ENCODE data around the gene HS6ST3.
A peak's percentile ranks its signal among the peaks of the same experiment; 100 is the strongest.

HS6ST3 gene

GRCh38 chr13:96199315-96199714 is 109.4 kb downstream of the HS6ST3 start:
- no peak for DNase-seq (ENCODE audit: low spot score)

GRCh38 chr13:96200810-96201209 is 110.9 kb downstream of the HS6ST3 start:
- DNase-seq (ENCODE audit: low spot score): no peak

DNA sequence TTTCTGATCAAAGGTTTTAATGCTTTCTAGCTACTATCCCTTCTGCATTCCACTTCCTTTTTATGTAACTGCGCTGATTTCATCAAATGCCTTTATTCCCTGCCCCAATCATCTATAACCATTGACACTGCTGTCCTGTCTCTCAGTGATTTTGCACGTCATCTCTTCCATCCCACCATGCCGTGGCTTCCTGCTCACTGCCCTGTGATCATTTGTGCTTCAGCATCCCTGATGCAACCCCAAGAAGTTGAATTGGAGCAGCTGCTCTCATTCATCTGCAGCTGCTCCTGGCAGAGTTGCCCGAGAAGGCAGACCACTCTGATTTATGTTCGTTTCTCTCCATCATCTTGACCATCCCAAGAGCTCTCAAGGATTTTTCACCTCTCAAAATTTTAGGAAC is 112.4 kb downstream of the HS6ST3 start:
- no peak for DNase-seq (ENCODE audit: low spot score)

- DNase-seq (ENCODE audit: low spot score): no peak
Measured at GRCh38 chr13:96203471-96203870, 113.6 kb downstream of the HS6ST3 start.

- DNase-seq (ENCODE audit: low spot score): no peak
Measured at GRCh38 chr13:96214824-96215445, 125.0 kb downstream of the HS6ST3 start.

DNA sequence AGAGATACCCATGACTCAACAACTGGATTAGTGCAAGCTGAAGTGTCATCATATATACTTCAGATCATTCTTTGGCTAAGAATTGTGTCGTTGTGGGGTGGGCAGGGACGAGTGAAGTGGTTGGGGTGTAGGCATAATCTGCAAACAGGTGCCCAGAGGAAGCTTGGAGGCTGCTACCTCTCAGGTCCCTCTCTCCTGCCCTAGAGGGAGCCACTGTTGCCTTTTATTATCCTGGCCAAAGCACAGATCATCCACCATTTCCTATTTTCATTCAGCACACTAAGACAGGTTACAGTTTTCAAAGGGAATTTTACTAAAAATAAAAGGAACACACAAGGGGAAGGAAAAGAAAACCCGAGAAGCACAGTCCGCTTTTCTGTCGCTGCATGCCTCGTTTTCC is 126.6 kb downstream of the HS6ST3 start:
- no peak for DNase-seq (ENCODE audit: low spot score)

GRCh38 chr13:96218475-96218874 is 128.6 kb downstream of the HS6ST3 start:
- no peak for DNase-seq (ENCODE audit: low spot score)

DNA sequence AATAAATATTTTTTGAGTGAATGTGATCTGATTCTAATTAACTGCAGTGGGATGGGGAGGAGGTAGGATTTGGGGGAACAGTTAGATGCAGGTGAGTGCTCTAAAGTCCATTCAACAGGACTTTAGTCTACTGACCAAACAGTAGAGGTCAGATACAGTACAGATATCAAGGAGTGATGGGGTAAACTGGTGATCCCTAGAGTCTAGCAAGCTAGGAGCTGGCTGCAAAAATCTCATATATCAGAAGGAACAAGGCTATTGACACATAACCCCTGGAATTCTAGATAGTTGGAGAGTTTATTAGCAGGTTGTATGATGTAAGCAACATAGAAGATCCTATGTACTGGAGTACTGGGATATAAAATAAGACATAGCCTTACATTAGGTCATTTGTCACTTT is 131.6 kb downstream of the HS6ST3 start:
- DNase-seq (ENCODE audit: low spot score): no peak

DNA sequence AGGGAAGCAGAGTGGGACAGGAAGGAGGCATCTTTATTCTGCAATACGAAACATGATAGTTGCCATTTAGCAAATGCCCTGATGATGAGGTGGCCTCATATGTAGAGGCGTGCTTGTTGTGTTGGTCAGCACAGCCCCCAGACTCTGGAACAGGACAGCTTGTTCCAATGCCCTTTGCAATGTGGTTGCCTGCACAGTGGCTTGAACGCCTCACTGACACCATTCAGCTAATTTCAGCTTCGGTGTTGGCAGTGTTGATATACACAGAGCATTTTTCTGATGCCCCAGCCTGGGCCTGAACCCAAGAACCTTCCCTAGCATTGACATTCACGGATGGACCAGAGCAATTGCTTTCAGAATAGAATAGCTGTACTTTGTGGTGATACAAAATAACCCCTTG is 133.3 kb downstream of the HS6ST3 start:
- DNase-seq (ENCODE audit: low spot score): no peak

DNA sequence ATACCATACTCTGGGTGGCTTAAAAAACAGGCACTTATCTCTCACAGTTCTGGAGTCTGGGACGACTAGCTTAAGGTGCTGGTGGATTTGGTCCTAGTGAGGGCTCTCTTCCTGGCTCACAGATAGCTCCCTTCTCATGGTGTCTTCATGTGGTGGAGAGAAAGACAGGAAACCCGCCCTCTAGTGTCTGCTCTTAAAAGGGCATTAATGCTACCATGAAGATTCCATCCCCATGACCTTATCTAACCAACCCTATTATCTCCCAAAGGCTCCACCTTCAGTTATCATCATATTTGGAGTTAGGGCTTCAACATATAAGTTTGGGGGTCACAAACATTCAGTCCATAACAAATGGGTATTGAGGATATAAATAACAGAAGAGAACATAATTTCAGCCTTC is 139.4 kb downstream of the HS6ST3 start:
- no peak for DNase-seq (ENCODE audit: low spot score)

DNA sequence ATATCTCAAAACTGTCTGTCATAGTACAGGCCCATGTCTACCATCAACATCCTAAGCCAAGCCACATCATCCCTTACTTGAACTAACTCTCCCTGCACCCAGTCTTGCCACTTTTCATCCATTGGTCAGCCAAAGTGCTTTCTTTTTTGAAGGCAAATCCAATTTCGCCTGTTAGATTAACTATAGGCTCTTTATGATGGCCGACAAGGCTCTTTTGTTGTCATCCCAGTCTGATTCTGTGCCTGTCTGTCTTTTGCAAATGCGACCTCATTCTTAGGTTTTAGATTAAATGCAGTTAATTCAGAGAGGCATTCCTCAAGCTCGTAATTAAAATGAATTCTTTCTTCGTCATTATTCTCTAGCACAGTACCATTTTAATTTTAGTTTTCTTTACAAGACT is 148.3 kb downstream of the HS6ST3 start:
- peak; percentile 13 for DNase-seq (ENCODE audit: low spot score)

- DNase-seq (ENCODE audit: low spot score): no peak
Measured at GRCh38 chr13:96238861-96239260, 149.0 kb downstream of the HS6ST3 start.

DNA sequence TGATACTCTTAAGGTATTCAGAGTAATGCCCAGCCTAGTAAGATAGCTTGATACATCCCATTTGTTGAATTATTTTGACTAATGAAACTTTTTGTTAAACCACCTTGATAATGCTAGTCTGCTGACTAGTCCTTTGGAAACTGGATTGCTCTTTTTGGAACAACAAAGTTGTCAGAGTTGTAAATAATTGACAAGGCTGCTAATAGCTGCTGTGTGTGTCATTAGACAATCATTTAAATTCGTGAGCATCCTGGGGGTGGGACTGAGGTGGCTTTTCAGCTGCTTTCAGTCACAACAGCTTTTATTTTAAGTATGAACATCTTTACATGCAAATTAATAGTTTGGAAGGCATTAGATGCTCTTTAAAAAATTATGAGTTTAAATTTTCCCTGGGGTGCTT is 153.5 kb downstream of the HS6ST3 start:
- no peak for DNase-seq (ENCODE audit: low spot score)

DNA sequence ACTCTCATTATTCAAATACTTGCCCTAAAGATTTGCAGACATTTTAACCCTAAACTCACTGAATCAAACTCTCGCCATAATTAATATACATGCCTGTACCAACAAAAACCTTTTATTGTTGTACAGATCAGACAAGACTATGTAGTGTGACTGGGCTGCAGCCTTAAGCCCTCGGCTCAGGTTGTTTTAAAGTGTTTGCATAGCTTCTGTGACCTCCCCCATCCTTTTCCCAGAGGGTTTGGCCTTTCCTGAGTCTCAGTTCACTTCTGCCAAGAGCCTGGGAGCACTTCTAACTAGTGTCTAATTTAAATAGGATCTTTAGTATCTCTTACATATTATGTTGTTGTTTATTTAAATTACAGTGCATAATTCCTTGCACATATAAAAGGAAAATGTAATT is 158.2 kb downstream of the HS6ST3 start:
- no peak for DNase-seq (ENCODE audit: low spot score)

DNA sequence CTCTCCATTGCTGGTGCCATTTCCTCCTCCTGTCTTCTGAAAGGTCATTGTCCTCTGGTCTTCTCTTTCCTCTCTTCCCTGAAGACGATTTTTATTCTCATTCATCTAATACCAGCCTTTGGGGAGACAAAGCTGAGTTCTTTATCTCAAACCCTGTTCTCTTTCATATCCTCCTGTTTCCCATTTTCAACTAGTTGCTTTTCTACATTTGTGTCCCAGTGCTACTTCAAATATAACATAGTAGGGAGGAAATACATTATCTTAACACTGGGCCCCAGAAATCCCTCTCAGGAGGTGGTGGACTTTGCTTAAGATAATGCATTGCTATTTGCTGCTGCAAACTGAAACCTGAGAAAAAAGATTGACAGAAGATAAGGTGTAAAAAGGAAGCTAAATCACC is 159.1 kb downstream of the HS6ST3 start:
- DNase-seq (ENCODE audit: low spot score): no peak

DNA sequence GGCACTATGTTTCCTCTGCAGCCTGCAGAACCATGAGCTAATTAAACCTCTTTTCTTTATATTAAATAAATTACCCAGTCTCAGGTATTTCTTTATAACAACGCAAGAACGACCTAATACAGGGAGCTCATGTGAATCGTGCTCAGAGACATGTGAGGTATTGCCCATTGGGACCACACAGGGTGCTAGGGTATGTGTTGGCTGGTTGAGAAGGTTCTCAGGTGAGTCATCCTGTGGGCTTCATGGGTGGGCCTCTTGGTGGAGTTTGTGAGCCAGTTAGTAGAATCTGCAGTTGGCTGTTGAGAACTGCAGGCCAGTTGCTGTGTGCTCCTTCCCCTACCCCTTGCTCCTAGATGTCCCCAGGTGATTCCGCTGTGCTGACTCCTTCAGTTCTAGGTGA is 163.0 kb downstream of the HS6ST3 start:
- no peak for DNase-seq (ENCODE audit: low spot score)

DNA sequence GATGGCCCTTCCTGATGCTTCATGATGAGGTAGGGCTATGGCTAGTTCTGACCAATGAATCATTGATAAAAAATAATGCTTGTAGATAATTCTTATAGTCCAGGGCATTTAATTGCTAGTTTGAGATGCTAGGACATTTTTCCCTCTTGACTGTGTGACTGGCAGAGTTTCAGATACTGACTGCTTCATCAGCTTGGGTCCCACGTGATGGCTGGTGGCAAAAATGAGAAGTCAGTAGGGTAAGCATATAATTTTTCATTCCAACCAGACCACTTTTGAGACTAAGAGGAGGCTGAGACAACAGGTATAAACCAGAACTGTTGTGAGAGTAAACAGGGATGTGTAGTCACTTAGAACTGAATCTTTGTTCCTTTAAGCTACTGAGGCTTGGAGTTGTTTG is 183.3 kb downstream of the HS6ST3 start:
- DNase-seq (ENCODE audit: low spot score): no peak

GRCh38 chr13:96274046-96274445 is 184.1 kb downstream of the HS6ST3 start:
- no peak for DNase-seq (ENCODE audit: low spot score)

DNA sequence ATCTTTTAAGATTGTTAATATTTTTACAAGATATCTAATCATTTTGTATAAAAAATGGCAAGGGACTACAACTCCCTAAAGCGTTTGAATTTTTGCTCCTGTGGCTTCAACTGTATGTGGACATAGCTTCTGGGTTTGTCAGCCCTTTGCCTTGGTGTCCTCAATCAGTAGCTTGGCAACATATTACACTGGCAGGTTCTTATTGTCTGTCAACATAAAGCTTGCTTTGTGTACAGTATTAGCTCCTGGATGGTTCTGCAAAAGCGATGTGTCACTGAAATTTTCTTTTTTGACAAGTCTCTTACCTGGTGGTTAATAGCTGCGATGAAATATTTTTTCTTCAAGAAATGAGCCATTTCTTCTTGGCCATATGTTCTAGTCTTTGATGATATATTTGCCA is 190.0 kb downstream of the HS6ST3 start:
- no peak for DNase-seq (ENCODE audit: low spot score)

DNA sequence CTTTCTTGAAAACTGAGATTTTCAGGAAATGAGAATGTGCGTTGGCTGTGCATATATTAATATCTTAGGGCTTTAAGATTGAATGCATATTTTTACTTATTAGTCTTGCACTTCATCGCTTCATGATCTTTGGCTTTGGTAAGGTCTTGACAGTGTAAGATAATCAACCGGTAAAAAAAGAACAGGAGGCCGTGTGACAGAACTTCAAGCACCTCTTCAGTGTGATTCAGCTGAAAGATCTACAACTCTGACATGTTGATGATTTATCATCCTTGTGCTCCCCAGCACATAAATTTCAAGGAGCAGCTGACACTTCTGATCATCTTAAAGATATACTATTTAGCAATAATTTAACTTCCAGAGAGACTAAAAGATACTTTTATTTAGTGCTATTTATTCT is 195.1 kb downstream of the HS6ST3 start:
- no peak for DNase-seq (ENCODE audit: low spot score)

DNA sequence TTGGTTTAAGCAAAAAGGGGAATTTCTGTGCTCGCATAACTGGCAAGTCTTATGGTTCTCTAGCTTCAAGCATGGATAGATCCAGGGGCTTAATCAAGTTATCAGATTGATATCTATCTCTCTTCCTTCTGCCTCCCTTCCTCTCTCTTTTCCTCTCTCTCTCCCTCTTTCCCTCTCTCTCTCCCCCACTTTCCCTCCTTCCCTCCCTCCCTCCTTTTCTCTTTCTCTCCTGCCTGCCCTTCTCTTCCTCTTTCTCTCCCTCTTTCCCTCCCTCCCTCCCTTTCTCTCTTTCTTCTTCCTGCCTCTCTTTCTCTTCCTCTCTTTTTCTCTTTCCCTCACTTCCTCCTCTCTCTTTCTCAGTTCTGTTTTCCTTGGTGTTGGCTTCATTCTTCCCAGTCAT is 195.8 kb downstream of the HS6ST3 start:
- DNase-seq (ENCODE audit: low spot score): no peak

DNA sequence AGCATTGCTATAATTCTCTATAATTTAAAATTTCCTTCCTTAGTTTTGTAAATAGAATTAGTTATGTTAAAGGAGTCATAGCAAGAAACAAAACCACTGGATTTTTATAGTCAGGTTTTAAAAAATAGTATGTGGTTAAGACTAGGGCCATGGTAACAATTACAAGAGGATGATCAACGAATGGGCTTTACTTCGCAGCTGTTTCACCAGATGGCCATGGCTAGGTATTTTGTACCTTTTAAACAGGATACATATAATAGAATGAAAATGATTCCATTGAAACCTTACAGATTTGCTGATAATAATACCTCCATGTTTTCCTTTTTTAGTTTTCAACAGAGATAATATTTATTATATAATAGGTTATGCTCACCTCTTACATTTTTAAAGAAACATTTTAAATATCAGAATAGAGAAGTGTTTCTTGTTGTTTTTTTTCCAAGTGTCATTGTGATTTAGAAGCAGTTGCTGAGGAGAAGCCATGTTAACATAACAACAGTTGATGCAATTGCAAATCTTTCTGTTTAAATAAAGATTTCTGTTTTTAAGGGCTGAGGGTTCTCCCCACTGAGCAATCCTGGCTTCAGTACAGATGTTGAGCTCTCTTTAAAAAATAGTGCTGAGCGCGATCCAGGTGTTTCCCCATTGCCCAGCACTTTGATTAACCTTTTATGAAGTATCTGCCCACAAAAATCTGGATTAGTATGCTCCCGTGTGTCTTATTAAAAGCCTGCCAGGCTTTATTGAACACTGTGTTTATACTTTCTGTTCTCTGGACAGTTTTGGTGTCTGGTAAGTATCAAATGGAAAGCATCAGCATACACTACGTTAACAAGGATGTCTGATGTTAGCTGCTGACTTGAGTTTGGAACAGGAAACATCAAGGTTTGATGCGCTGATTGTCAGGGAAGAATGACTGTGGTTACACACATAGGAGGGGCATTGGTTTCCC is 205.3 kb downstream of the HS6ST3 start:
- DNase-seq (ENCODE audit: low spot score): no peak

DNA sequence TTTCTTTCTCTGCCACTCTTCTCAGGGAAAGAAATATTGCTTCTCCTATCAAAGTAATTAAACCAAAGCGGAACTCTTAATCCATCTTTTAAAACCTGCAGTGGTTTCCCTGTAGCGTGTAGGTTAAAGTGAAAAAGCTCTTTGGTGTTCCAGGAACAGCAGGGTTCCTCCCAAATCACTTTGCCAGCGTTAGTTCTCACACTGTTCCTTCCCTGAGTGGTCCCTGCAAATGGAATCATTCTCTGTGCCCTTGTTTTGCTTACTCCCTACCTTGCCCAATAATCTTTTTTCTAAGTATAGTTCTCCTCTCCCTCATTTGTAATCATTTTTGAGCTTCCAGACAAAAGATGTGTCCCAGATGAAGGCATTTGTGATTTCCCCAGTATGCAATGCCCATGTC is 207.5 kb downstream of the HS6ST3 start:
- no peak for DNase-seq (ENCODE audit: low spot score)

- no peak for DNase-seq (ENCODE audit: low spot score)
Measured at GRCh38 chr13:96299235-96299634, 209.3 kb downstream of the HS6ST3 start.
